Breast epithelium (tissue), 3 donors: ENCODE measurements around the gene CDK5RAP2.

Experiments used
- POLR2A ChIP-seq: fragments of 450-650 bp; IDR thresholded peaks from one replicate; pipeline ENCODE4 v1.6.1; 2016; ENCODE audit warnings: antibody characterized with exemption, mild to moderate bottlenecking, moderate library complexity
- TF ChIP-seq, protein P1 (sequence below), 3 donors: fragments of 450-650 bp; IDR thresholded peaks; one replicate each; pipeline ENCODE4 v1.5.1; 2016 to 2017; ENCODE audit warnings: antibody characterized with exemption in 3 of 3, mild to moderate bottlenecking in 3 of 3, moderate library complexity in 3 of 3

- TF ChIP-seq, protein P1, sequence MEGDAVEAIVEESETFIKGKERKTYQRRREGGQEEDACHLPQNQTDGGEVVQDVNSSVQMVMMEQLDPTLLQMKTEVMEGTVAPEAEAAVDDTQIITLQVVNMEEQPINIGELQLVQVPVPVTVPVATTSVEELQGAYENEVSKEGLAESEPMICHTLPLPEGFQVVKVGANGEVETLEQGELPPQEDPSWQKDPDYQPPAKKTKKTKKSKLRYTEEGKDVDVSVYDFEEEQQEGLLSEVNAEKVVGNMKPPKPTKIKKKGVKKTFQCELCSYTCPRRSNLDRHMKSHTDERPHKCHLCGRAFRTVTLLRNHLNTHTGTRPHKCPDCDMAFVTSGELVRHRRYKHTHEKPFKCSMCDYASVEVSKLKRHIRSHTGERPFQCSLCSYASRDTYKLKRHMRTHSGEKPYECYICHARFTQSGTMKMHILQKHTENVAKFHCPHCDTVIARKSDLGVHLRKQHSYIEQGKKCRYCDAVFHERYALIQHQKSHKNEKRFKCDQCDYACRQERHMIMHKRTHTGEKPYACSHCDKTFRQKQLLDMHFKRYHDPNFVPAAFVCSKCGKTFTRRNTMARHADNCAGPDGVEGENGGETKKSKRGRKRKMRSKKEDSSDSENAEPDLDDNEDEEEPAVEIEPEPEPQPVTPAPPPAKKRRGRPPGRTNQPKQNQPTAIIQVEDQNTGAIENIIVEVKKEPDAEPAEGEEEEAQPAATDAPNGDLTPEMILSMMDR (IDR thresholded peaks at IDR 0.05): no peak
- TF ChIP-seq POLR2A: no peak
Measured at GRCh38 chr9:120612218-120612617, 32.3 kb upstream of the CDK5RAP2 start.
